ENCODE measurements around the gene HELZ2. TPM values are rescaled to one million over a fixed set of nuclear protein-coding genes. Genes with fewer than 3 reads are reported as not detected.
"Not testable (repeated sequence)": the region's sequence is repeated elsewhere in the genome, so short reads cannot be mapped to it uniquely, and the experiment has no call there.

Gene HELZ2
- total RNA-seq, 1 experiment from 2014 or later, result 33.4 TPM

- no TSS peak for BruUV-seq (replicated peaks)
- Histone ChIP-seq H3K4me3 (ENCODE audit: low read length) (no peak overlapping the region), H3F3A (ENCODE audit: low read length, unreplicated experiment) (no peaks in the 10 kb centered on the region), H3K27ac (ENCODE audit: low read length) (no peak overlapping the region), H4K20me1 (ENCODE audit: low read length) (no peaks in the 10 kb centered on the region), H3K4me1 (ENCODE audit: insufficient read depth, low read length) (no peaks in the 10 kb centered on the region), H3K9me3 (ENCODE audit: low read length) (no peaks in the 10 kb centered on the region), H3K4me2 (ENCODE audit: low read length) (no peak overlapping the region), H3K9me2 (replicated peaks; ENCODE audit: low read length) (no peaks in the 10 kb centered on the region), H2AFZ (ENCODE audit: low read length) (no peak overlapping the region), H3K27me3 (ENCODE audit: low read length) (no peaks in the 10 kb centered on the region), H3K79me2 (ENCODE audit: low read length) (0 out of 2 replicates have a peak, but pooled peaks cover 4% of the 10 kb centered on the region), H3K9ac (ENCODE audit: low read length) (no peak overlapping the region), H3K36me3 (ENCODE audit: low read depth, low read length) (peaks cover 8% of the 10 kb centered on the region; the same call in 1 of the 2 replicates)
- no peak for TF ChIP-seq CTCF (conservative IDR thresholded peaks at IDR 0.05; ENCODE audit: low read depth, low read length)
- TF ChIP-seq EZH2 (IDR thresholded peaks at IDR 0.05; ENCODE audit: low read length, unreplicated experiment), result no peak
- TF ChIP-seq EZH2phosphoT487 (IDR thresholded peaks at IDR 0.05; ENCODE audit: borderline replicate concordance, low read length), result no peak
- CTCF ChIA-PET, result no interaction called here
- POLR2A ChIA-PET (ENCODE audit: unreplicated experiment), result no interaction called here
- intact Hi-C loops (cut with micrococcal nuclease), result no loop called here
- DNase-seq, result no peak
- ATAC-seq, result no peak
Observed at GRCh38 chr20:63606686-63607085, 32.6 kb upstream of the HELZ2 start.

GRCh38 chr20:63602321-63602720 lies 28.3 kb upstream of the HELZ2 start:
- no peak overlapping the region for H3K9ac ChIP-seq (ENCODE audit: low read length)
- no peak for ATAC-seq

GRCh38 chr20:63601679-63602078 lies 27.6 kb upstream of the HELZ2 start:
- H3K4me1 ChIP-seq (ENCODE audit: insufficient read depth, low read length); H3F3A ChIP-seq (ENCODE audit: low read length, unreplicated experiment); H3K9ac ChIP-seq (ENCODE audit: low read length); H3K27ac ChIP-seq (ENCODE audit: low read length); H3K9me2 ChIP-seq (replicated peaks; ENCODE audit: low read length); H3K9me3 ChIP-seq (ENCODE audit: low read length); BruUV-seq (replicated peaks); H3K79me2 ChIP-seq (ENCODE audit: low read length); ATAC-seq; intact Hi-C loops (cut with micrococcal nuclease); H2AFZ ChIP-seq (ENCODE audit: low read length); CTCF ChIA-PET; H3K4me2 ChIP-seq (ENCODE audit: low read length); H3K27me3 ChIP-seq (ENCODE audit: low read length); H4K20me1 ChIP-seq (ENCODE audit: low read length); DNase-seq; H3K4me3 ChIP-seq (ENCODE audit: low read length); POLR2A ChIA-PET (ENCODE audit: unreplicated experiment): not testable (repeated sequence)
- peaks cover 18% of the 10 kb centered on the region; the same call in 1 of the 2 replicates for H3K36me3 ChIP-seq (ENCODE audit: low read depth, low read length)

More at GRCh38 chr20:63602321-63602720, 28.3 kb upstream of the HELZ2 start:
- no peaks in the 10 kb centered on the region for H3K9me2 ChIP-seq (replicated peaks; ENCODE audit: low read length)
- peaks cover 18% of the 10 kb centered on the region; the same call in 1 of the 2 replicates for H3K36me3 ChIP-seq (ENCODE audit: low read depth, low read length)
- no peak overlapping the region for H3K4me2 ChIP-seq (ENCODE audit: low read length)
- H3K79me2 ChIP-seq (ENCODE audit: low read length), result 0 out of 2 replicates have a peak, but pooled peaks cover 4% of the 10 kb centered on the region
- H2AFZ ChIP-seq (ENCODE audit: low read length), result no peak overlapping the region
- no TSS peak for BruUV-seq (replicated peaks)
- no peaks in the 10 kb centered on the region for H3F3A ChIP-seq (ENCODE audit: low read length, unreplicated experiment)
- no peaks in the 10 kb centered on the region for H4K20me1 ChIP-seq (ENCODE audit: low read length)
- no peak overlapping the region for H3K4me3 ChIP-seq (ENCODE audit: low read length)
- H3K27me3 ChIP-seq (ENCODE audit: low read length), result no peaks in the 10 kb centered on the region
- H3K27ac ChIP-seq (ENCODE audit: low read length), result no peak overlapping the region
- no peaks in the 10 kb centered on the region; the same call in 1 of the 2 replicates for H3K4me1 ChIP-seq (ENCODE audit: insufficient read depth, low read length)
- TF ChIP-seq CTCF (conservative IDR thresholded peaks at IDR 0.05; ENCODE audit: low read depth, low read length), result no peak
- TF ChIP-seq EZH2phosphoT487 (IDR thresholded peaks at IDR 0.05; ENCODE audit: borderline replicate concordance, low read length), result no peak
- TF ChIP-seq EZH2 (IDR thresholded peaks at IDR 0.05; ENCODE audit: low read length, unreplicated experiment), result no peak
- ChIA-PET CTCF (no interaction called here), POLR2A (ENCODE audit: unreplicated experiment) (no interaction called here)
- no peak for DNase-seq
- no peaks in the 10 kb centered on the region for H3K9me3 ChIP-seq (ENCODE audit: low read length)
- intact Hi-C loops (cut with micrococcal nuclease), result no loop called here

Measured in PC-3 (cell line).